HG02852 (cell line): ENCODE results near the gene ZNF630.
"Not testable (repeated sequence)": the region's sequence is repeated elsewhere in the genome, so short reads cannot be mapped to it uniquely, and the experiment has no call there.

ENCODE experiments used
- ATAC-seq: cut with Tn5 transposase; IDR thresholded peaks from one replicate; pipeline ENCODE4 v1.9.1; 2021; ENCODE audit warnings: mild to moderate bottlenecking, moderate library complexity; ENCODE audit not compliant: unreplicated experiment

ZNF630 gene

GRCh38 chrX:48071064-48071985 is at the start of gene ZNF630:
TSS of gene ZNF630 (minus strand) at chrX:48071640. CDS start at chrX:48066886, 4,754 bp downstream.
- peak; percentile 90 for ATAC-seq

- ATAC-seq = no peak
Observed at GRCh38 chrX:48107717-48108116, 36.3 kb upstream of the ZNF630 start.

DNA sequence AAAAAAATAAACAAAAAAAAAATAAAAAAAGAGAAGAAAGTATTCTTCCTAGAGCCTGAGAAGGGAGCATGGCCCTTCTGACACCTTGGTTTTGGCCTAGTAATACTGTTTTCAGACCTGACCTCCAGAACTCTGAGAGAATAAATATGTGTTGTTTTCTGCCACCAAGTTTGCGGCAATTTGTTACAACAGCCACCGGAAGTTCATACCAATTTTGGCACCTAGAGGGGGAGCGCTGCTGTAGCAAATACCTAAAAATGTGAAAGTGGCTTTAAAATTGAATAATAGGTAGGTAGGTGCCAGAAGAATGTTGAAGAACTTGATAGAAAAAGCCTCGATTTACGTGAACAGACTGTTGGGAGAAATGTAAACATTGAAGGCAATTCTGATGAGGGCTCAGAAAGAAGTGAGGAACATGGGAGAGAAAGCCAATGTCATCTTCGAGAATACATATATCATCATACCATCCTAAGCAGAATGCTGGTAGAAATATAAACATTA is 31.5 kb upstream of the ZNF630 start:
- ATAC-seq = no peak

GRCh38 chrX:48101443-48101842 is 30.0 kb upstream of the ZNF630 start:
- no peak for ATAC-seq

- not testable (repeated sequence) for ATAC-seq
Observed at GRCh38 chrX:48092558-48092957, 21.1 kb upstream of the ZNF630 start.

- no peak for ATAC-seq
Observed at GRCh38 chrX:48090123-48090522, 18.7 kb upstream of the ZNF630 start.

- ATAC-seq = no peak
Observed at GRCh38 chrX:48086082-48086481, 14.6 kb upstream of the ZNF630 start.

GRCh38 chrX:48083706-48084105 is 12.3 kb upstream of the ZNF630 start:
- no peak for ATAC-seq

GRCh38 chrX:48083212-48083611 is 11.8 kb upstream of the ZNF630 start:
- peak; percentile 76 for ATAC-seq

- peak; percentile 39 for ATAC-seq
Observed at GRCh38 chrX:48076343-48076742, 4.9 kb upstream of the ZNF630 start.

DNA sequence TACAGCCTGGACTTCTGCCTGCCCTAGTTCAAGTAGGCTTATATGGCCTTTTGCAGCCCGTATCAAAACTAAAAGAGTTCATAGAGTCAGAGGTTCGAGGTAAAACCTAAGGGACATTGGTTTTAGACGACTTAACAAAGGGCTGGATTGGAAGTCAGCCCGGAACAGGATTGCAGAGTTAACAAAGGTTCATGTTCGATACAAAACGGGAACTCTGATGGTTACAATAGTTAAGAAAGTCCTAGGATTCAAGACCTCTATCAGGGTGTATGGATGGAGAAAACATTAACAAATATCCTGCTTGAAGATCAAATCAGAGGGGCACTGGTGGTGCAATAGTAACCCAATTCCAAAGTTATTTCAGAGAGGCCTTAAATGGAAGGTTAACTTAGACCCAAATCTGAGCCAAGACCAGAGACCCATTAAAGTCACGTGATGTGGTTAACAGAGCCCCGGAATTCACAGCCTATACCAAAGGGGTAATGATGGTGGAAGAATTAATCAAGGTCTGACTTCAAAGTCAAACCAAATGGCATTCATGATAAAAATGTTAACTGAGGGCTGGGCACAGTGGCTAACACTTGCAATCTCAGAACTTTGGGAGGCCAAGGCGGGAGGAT is 656 bp upstream of the ZNF630 start:
- no peak for ATAC-seq

DNA sequence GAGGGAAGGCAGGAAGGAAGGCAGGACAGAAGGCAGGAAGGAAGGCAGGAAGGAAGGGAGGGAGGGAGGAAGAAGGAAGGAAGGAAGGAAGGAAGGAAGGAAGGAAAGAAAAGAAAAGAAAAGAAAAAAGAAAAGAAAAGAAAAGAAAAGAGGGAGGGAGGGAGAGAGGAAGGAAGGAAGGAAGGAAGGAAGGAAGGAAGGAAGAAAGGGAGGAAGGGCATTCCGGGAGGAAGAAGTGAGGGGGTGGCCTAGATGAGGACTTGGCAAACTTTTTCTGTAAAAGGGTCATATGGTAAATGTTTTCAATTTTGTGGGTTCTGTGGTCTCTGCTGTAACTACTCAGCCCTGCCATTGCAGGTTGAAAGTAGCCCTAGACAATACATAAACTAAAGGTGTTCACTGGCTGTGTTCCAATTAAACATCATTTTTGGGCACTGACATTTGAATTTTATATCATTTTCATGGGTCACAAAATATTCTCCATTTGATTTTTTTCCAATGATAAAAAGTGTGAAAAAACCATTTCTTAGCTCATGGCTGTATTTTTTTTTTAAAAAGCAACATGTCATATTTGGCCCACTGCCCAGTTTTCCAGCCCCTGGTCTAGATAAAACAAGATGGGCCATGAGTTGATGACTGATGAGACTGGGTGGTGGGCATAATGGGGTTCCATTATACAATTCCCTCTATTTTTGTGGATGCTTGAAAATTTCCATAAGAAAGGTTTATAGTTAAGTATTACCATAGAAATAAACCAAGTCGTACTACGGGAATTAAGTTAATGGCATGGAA is 3.1 kb downstream of the ZNF630 start:
- ATAC-seq = no peak

DNA sequence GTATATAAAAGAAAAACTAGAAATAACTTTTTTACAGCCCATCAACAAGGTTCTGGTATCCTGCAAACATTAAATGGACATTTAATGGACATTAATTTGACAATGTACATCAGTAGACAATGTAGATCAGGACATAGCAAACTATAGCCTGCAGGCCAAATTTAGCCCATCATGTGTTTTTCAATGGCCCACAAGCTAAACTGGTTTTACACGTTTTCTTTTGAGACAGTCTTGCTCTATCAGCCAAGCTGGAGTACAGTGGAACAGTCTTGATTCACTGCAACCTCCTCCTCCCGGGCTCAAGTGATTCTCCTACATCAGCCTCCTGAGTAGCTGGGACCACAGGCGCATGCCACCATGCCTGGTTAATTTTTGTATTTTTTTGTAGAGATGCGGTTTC is 7.2 kb downstream of the ZNF630 start:
- no peak for ATAC-seq

- no peak for ATAC-seq
Observed at GRCh38 chrX:48059296-48059639, 12.2 kb downstream of the ZNF630 start.

- ATAC-seq = no peak
Observed at GRCh38 chrX:48058621-48059295, 12.7 kb downstream of the ZNF630 start.

DNA sequence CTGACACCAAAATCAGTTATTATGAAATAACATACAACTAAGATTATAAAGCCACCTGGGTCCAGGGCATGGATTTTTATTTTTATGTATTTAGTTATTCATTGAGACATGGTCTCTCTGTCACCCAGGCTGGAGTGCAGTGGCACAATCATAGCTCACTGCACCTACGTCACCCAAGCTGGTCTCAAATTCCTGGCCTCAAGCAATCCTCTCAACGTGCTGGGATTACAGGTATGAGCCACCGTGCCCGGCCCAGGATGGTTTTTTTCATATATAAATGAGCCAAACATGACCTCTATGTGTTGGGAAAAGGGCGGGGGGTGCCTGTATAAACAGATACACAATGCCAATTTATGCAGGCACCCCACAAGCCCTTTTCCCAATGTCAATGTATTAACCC is 24.6 kb downstream of the ZNF630 start:
- ATAC-seq = no peak

GRCh38 chrX:48045410-48046311 is 25.8 kb downstream of the ZNF630 start:
- no peak for ATAC-seq

DNA sequence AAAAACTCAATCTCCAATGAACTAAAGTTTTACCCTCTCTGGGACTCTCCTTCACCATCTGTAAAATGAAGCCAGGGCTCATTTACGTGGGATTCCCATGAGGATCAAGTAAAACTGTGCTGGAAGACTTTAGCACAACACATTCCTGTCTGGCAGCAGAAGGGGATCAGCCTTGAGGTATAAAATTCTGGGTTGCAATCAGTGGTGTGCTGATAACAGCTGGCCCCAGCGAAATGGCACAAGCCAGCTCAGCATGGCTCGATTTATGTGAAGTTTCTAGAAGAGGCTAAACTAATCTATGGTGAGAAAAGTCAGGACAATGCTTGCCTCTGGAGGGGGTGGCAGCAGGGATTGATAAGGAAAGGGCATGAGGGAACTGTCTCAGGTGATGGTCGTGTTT is 28.4 kb downstream of the ZNF630 start:
- no peak for ATAC-seq

DNA sequence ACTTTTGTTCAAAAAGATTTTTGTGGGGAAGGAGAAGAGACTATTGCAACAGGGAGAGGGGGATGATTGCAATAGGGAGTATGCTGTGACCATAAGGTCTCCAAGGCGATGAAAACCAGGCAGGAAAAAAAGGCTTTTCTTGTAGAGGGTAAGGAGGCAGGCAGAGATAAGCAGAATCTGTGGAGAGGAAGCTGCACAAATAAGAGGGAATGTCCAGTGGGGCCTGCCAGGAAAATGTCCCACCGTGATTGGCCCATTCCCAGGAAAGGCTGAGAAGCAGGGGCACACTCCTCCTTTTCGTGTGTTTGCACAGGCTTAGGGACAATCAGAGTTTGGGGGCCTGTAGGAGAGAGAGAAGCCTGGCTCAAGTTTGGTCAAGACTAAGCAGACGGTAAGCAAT is 35.5 kb downstream of the ZNF630 start:
- no peak for ATAC-seq
